GM23338 (cell line): Measurements from ENCODE around the gene RNF220. TPM values are rescaled to one million over a fixed set of nuclear protein-coding genes. Genes with fewer than 3 reads are reported as not detected.

Source experiments
- ATAC-seq: fragments of 200-7000 bp; cut with Tn5 transposase; 3 replicates; pipeline ENCODE4 v1.9.1; 2020
- DNase-seq: peaks from one replicate; pipeline ENCODE4 v3.0.0-alpha.2; 2015; ENCODE audit warnings: low spot score
- H2AFZ ChIP-seq: fragments of 200-600 bp; sonication (generic); 2 replicates; pipeline ENCODE4 v1.8.0; 2016; ENCODE audit warnings: antibody characterized with exemption, mild to moderate bottlenecking, moderate library complexity
- H3F3A ChIP-seq: fragments of 200-600 bp; sonication (generic); replicated peaks from 2 replicates; pipeline ENCODE4 v1.8.0; 2017; ENCODE audit warnings: antibody characterized with exemption, mixed run types, low read depth
- H3K27ac ChIP-seq: fragments of 200-600 bp; sonication (generic); 2 replicates; pipeline ENCODE4 v1.6.1; 2016; ENCODE audit warnings: low read depth
- H3K27me3 ChIP-seq: fragments of 200-600 bp; sonication (generic); 2 replicates; pipeline ENCODE4 v1.8.0; 2016; ENCODE audit warnings: mild to moderate bottlenecking, mixed run types, moderate library complexity; ENCODE audit not compliant: insufficient read depth
- H3K36me3 ChIP-seq: fragments of 200-600 bp; sonication (generic); 2 replicates; pipeline ENCODE4 v1.8.0; 2016; ENCODE audit warnings: mild to moderate bottlenecking; ENCODE audit not compliant: insufficient read depth
- H3K4me1 ChIP-seq: fragments of 200-600 bp; sonication (generic); 2 replicates; pipeline ENCODE4 v1.8.0; 2016; ENCODE audit warnings: mild to moderate bottlenecking, moderate library complexity; ENCODE audit not compliant: insufficient read depth
- H3K4me2 ChIP-seq: fragments of 200-600 bp; sonication (generic); 2 replicates; pipeline ENCODE4 v1.7.1; 2017; ENCODE audit warnings: mixed run types
- H3K4me3 ChIP-seq: fragments of 200-600 bp; sonication (generic); 2 replicates; pipeline ENCODE4 v1.6.1; 2016; ENCODE audit warnings: mixed run types
- H3K79me2 ChIP-seq: fragments of 200-600 bp; sonication (generic); replicated peaks from 2 replicates; pipeline ENCODE4 v1.8.0; 2017; ENCODE audit warnings: mild to moderate bottlenecking; ENCODE audit not compliant: insufficient read depth
- H3K9me2 ChIP-seq: fragments of 200-600 bp; sonication (generic); 2 replicates; pipeline ENCODE4 v1.8.0; 2017; ENCODE audit not compliant: insufficient read depth
- H4K20me1 ChIP-seq: fragments of 200-600 bp; sonication (generic); replicated peaks from 2 replicates; pipeline ENCODE4 v1.8.0; 2017; ENCODE audit warnings: mild to moderate bottlenecking; ENCODE audit not compliant: insufficient read depth
- H3K27ac Mint-ChIP-seq: 2 replicates; pipeline ENCODE4 v1.8.0; 2020; ENCODE audit warnings: inconsistent platforms, mild to moderate bottlenecking, moderate library complexity, mixed read lengths
- H3K27me3 Mint-ChIP-seq: 3 replicates; pipeline ENCODE4 v1.8.0; 2022; ENCODE audit warnings: low read depth, mild to moderate bottlenecking, moderate library complexity, mixed read lengths, inconsistent platforms; ENCODE audit not compliant: insufficient read depth, poor library complexity
- H3K36me3 Mint-ChIP-seq: 3 replicates; pipeline ENCODE4 v1.8.0; 2021; ENCODE audit warnings: low read depth, mild to moderate bottlenecking, inconsistent platforms, moderate library complexity, mixed read lengths
- H3K4me1 Mint-ChIP-seq: 3 replicates; pipeline ENCODE4 v1.8.0; 2020; ENCODE audit warnings: mild to moderate bottlenecking, inconsistent platforms, mixed read lengths
- H3K4me3 Mint-ChIP-seq: 3 replicates; pipeline ENCODE4 v1.8.0; 2021; ENCODE audit warnings: moderate library complexity, mild to moderate bottlenecking, inconsistent platforms, mixed read lengths
- H3K9me3 Mint-ChIP-seq: 3 replicates; pipeline ENCODE4 v1.8.0; 2020; ENCODE audit warnings: moderate library complexity, mild to moderate bottlenecking, inconsistent platforms, mixed read lengths
- CREB1 ChIP-seq: fragments of 250-450 bp; sonication (Bioruptor Pico); IDR thresholded peaks from 2 replicates; pipeline ENCODE4 v1.5.0; 2020; ENCODE audit warnings: low read depth, mild to moderate bottlenecking, moderate library complexity
- CTCF ChIP-seq, 2 experiments: fragments of 200-600 bp in 1 of 2; sonication (generic) in 1 of 2; conservative IDR thresholded peaks; 2 replicates each; pipeline versions ENCODE4 v1.5.1 to v1.6.1; 2016 to 2017; ENCODE audit warnings: antibody characterized with exemption in 2 of 2, low read depth in 2 of 2, mild to moderate bottlenecking in 2 of 2, moderate library complexity in 1 of 2
- EZH2 ChIP-seq: fragments of 200-600 bp; sonication (generic); IDR thresholded peaks from one replicate; pipeline ENCODE4 v1.8.0; 2017; ENCODE audit warnings: antibody characterized with exemption, mild to moderate bottlenecking, low read depth; ENCODE audit not compliant: unreplicated experiment
- EZH2phosphoT487 ChIP-seq: fragments of 200-600 bp; sonication (generic); IDR thresholded peaks from one replicate; pipeline ENCODE4 v1.8.1; 2018; ENCODE audit warnings: antibody characterized with exemption; ENCODE audit not compliant: unreplicated experiment
- NANOG ChIP-seq: IDR thresholded peaks from 2 replicates; pipeline ENCODE4 v1.6.1; 2016; ENCODE audit warnings: antibody characterized with exemption, borderline replicate concordance
- REST ChIP-seq: IDR thresholded peaks from one replicate; pipeline ENCODE4 v1.6.1; 2018; ENCODE audit warnings: antibody characterized with exemption; ENCODE audit not compliant: unreplicated experiment
- STAT1 ChIP-seq: IDR thresholded peaks from one replicate; pipeline ENCODE4 v1.6.1; 2016; ENCODE audit warnings: antibody characterized with exemption; ENCODE audit not compliant: unreplicated experiment
- ZNF114 ChIP-seq: fragments of 250-450 bp; sonication (Bioruptor Pico); IDR thresholded peaks from 2 replicates; pipeline ENCODE4 v1.5.0; 2020; ENCODE audit warnings: mild to moderate bottlenecking, moderate library complexity
- polyA plus RNA-seq: library from polyadenylated mRNA; unstranded; fragments of >200 nt; fragmentation: Nextera tagmentation; extraction: Ambion mirVana; gene quantifications from 2 replicates; pipeline ENCODE4 v1.2.1, GENCODE V29; 2016
- total RNA-seq: library from RNA; depleted of rRNA; stranded (reverse); fragments of >200 nt; shearing (Covaris generic); gene quantifications from 2 replicates; pipeline ENCODE4 v1.2.3, GENCODE V29; 2014

Gene RNF220
- total and polyA plus RNA-seq, 2 experiments from 2014 or later: 72.8 to 168 TPM

- Mint-ChIP-seq H3K27ac (no peak overlapping the region), H3K36me3 (peaks cover 7% of the 10 kb centered on the region; the same call in 2 of the 3 replicates), H3K9me3 (no peaks in the 10 kb centered on the region), H3K27me3 (peaks cover 10% of the 10 kb centered on the region), H3K4me1 (peaks cover 26% of the 10 kb centered on the region), H3K4me3 (no peak overlapping the region)
- Histone ChIP-seq H2AFZ (no peak overlapping the region), H3K4me3 (no peak overlapping the region), H3K9me2 (peaks cover 2% of the 10 kb centered on the region; the same call in 1 of the 2 replicates), H3K4me2 (no peak overlapping the region), H3K27ac (no peak overlapping the region), H4K20me1 (peaks cover 6% of the 10 kb centered on the region), H3K27me3 (no peaks in the 10 kb centered on the region), H3K79me2 (no peaks in the 10 kb centered on the region), H3F3A (0 out of 2 replicates have a peak, but pooled peaks cover under 1% of the 10 kb centered on the region), H3K4me1 (peaks cover 18% of the 10 kb centered on the region), H3K36me3 (no peaks in the 10 kb centered on the region; the same call in 1 of the 2 replicates)
- TF ChIP-seq EZH2 (no peak), STAT1 (no peak), CTCF (conservative IDR thresholded peaks at IDR 0.05; ENCODE audit: low read depth in 2 of 2) (no peak), REST (no peak), ZNF114 (no peak), EZH2phosphoT487 (no peak)
- DNase-seq: no peak
- ATAC-seq: no peak
Observed at GRCh38 chr1:44611419-44611818, 206.4 kb downstream of the RNF220 start.

GRCh38 chr1:44611866-44612265, 206.8 kb downstream of the RNF220 start:
- H3K9me3 Mint-ChIP-seq: no peaks in the 10 kb centered on the region
- ATAC-seq (no peak), DNase-seq (no peak)
- H3K27me3 ChIP-seq: no peaks in the 10 kb centered on the region
- peaks cover 14% of the 10 kb centered on the region for H3K27me3 Mint-ChIP-seq
- peaks cover 30% of the 10 kb centered on the region for H3K4me1 Mint-ChIP-seq
- H3K9me2 ChIP-seq: peaks cover 2% of the 10 kb centered on the region; the same call in 1 of the 2 replicates
- H4K20me1 ChIP-seq: peaks cover 6% of the 10 kb centered on the region
- peaks cover 22% of the 10 kb centered on the region for H3K4me1 ChIP-seq
- H3K36me3 Mint-ChIP-seq: peaks cover 7% of the 10 kb centered on the region; the same call in 2 of the 3 replicates
- no peak overlapping the region for H3K4me3 Mint-ChIP-seq
- 0 out of 2 replicates have a peak, but pooled peaks cover 2% of the 10 kb centered on the region for H3F3A ChIP-seq
- H3K79me2 ChIP-seq: no peaks in the 10 kb centered on the region
- no peak overlapping the region for H3K4me2 ChIP-seq
- no peak overlapping the region for H2AFZ ChIP-seq
- no peak overlapping the region for H3K27ac ChIP-seq
- no peak overlapping the region for H3K27ac Mint-ChIP-seq
- no peaks in the 10 kb centered on the region; the same call in 1 of the 2 replicates for H3K36me3 ChIP-seq
- H3K4me3 ChIP-seq: no peak overlapping the region
- no peak for TF ChIP-seq EZH2phosphoT487
- TF ChIP-seq NANOG: no peak
- no peak for TF ChIP-seq STAT1
- no peak for TF ChIP-seq CREB1 (CRISPR knock-in tag)
- TF ChIP-seq REST: no peak
